B cell (primary cell): ENCODE data around the gene COL28A1. TPM values are rescaled to one million over a fixed set of nuclear protein-coding genes. Genes with fewer than 3 reads are reported as not detected.

ENCODE experiments used
- ATAC-seq: fragments of 200-7000 bp; cut with Tn5 transposase; one replicate; pipeline ENCODE4 v1.10.0; 2021; ENCODE audit warnings: low read depth, mild to moderate bottlenecking, moderate number of reproducible peaks, moderate library complexity
- CTCF ChIA-PET: fragments of 350-600 bp; sonication (Branson Sonifier 250); formaldehyde crosslinking; loops from one replicate; lab custom pipeline; 2021; ENCODE audit warnings: antibody characterized with exemption, inconsistent platforms; lab: Charles Lee
- POLR2A ChIA-PET: fragments of 350-600 bp; sonication (Branson Sonifier 250); formaldehyde crosslinking; loops from one replicate; lab custom pipeline; 2021; ENCODE audit warnings: antibody characterized with exemption; lab: Charles Lee
- DNase-seq: peaks from one replicate; pipeline ENCODE4 v3.0.0; 2013
- H2AFZ ChIP-seq: 2 replicates; pipeline ENCODE4 v1.6.1; 2012; ENCODE audit warnings: mild to moderate bottlenecking, low read depth, low read length; ENCODE audit not compliant: insufficient read depth, poor library complexity, severe bottlenecking
- H3K27ac ChIP-seq, 2 donors: 1 replicate in 1 of 2; 2 replicates in 1 of 2; pipeline ENCODE4 v1.5.1; 2012 to 2013; ENCODE audit warnings: low read length in 2 of 2, mild to moderate bottlenecking in 2 of 2, moderate library complexity in 1 of 2
- H3K27me3 ChIP-seq, 4 experiments: fragments of 200-600 bp in 1 of 4; sonication (generic) in 1 of 4; replicated peaks in 1 of 4; 1 replicate in 2 of 4; 2 replicates in 2 of 4; pipeline versions ENCODE4 v1.6.1 to v1.7.0; 2013 to 2016; ENCODE audit warnings: low read length in 3 of 4, mild to moderate bottlenecking in 2 of 4, mixed read lengths in 1 of 4, moderate library complexity in 1 of 4; ENCODE audit not compliant: insufficient read depth in 4 of 4, control insufficient read depth in 3 of 4; ENCODE audit errors: control extremely low read depth in 1 of 4
- H3K36me3 ChIP-seq, 2 experiments: replicated peaks in 1 of 2; 1 replicate in 1 of 2; 2 replicates in 1 of 2; pipeline versions ENCODE4 v1.6.1 to v1.7.1; 2013; ENCODE audit warnings: low read length in 1 of 2; ENCODE audit not compliant: insufficient read depth in 2 of 2, control insufficient read depth in 1 of 2; ENCODE audit errors: control extremely low read depth in 1 of 2, extremely low read depth in 1 of 2
- H3K4me1 ChIP-seq, 2 donors: fragments of 200-600 bp in 1 of 2; sonication (generic) in 1 of 2; 1 replicate in 1 of 2; 2 replicates in 1 of 2; pipeline versions ENCODE4 v1.5.1 to v1.6.1; 2013 to 2017; ENCODE audit warnings: low read length in 2 of 2; ENCODE audit not compliant: control insufficient read depth in 2 of 2, insufficient read depth in 2 of 2
- H3K4me2 ChIP-seq: replicated peaks from 2 replicates; pipeline ENCODE3; 2012; ENCODE audit warnings: mild to moderate bottlenecking, low read depth, low read length; ENCODE audit not compliant: poor library complexity, severe bottlenecking
- H3K4me3 ChIP-seq, 5 experiments: fragments of 200-600 bp in 1 of 5; sonication (generic) in 1 of 5; 1 replicate in 3 of 5; 2 replicates in 2 of 5; pipeline versions ENCODE4 v1.5.1 to v1.7.0; 2011 to 2016; ENCODE audit warnings: low read length in 4 of 5, mild to moderate bottlenecking in 4 of 5, low read depth in 2 of 5, control low read depth in 1 of 5, moderate library complexity in 1 of 5; ENCODE audit not compliant: insufficient read depth in 1 of 5; ENCODE audit errors: control extremely low read depth in 1 of 5, extremely low read depth in 1 of 5
- H3K79me2 ChIP-seq: fragments of 200-600 bp; sonication (generic); one replicate; pipeline ENCODE4 v1.6.0; 2016; ENCODE audit warnings: low read length; ENCODE audit not compliant: control insufficient read depth, insufficient read depth
- H3K9ac ChIP-seq: fragments of 200-600 bp; sonication (generic); 2 replicates; pipeline ENCODE4 v1.6.1; 2017; ENCODE audit warnings: mild to moderate bottlenecking, low read length, moderate library complexity
- H3K9me3 ChIP-seq, 3 donors: one replicate each; pipeline versions ENCODE4 v1.6.1 to v1.7.1; 2013; ENCODE audit warnings: low read length in 2 of 3; ENCODE audit not compliant: control insufficient read depth in 2 of 3, insufficient read depth in 1 of 3; ENCODE audit errors: control extremely low read depth in 1 of 3
- H4K20me1 ChIP-seq: 2 replicates; pipeline ENCODE4 v1.6.0; 2012; ENCODE audit warnings: mild to moderate bottlenecking, low read length; ENCODE audit not compliant: insufficient read depth, control insufficient read depth, poor library complexity, severe bottlenecking
- H3K27ac Mint-ChIP-seq: one replicate; pipeline ENCODE4 v1.8.0; 2021; ENCODE audit warnings: mixed read lengths
- H3K27me3 Mint-ChIP-seq: one replicate; pipeline ENCODE4 v1.8.0; 2021; ENCODE audit warnings: mixed read lengths
- H3K4me1 Mint-ChIP-seq: one replicate; pipeline ENCODE4 v1.8.0; 2021; ENCODE audit warnings: mixed read lengths
- H3K4me3 Mint-ChIP-seq: one replicate; pipeline ENCODE4 v1.8.0; 2021; ENCODE audit warnings: mixed read lengths
- H3K9me3 Mint-ChIP-seq: one replicate; pipeline ENCODE4 v1.8.0; 2022; ENCODE audit warnings: mixed read lengths; ENCODE audit not compliant: insufficient read depth
- CTCF ChIP-seq: fragments of 200-600 bp; IDR thresholded peaks from one replicate; pipeline ENCODE4 v1.8.0; 2022; ENCODE audit warnings: antibody characterized with exemption, mild to moderate bottlenecking
- EZH2 ChIP-seq: IDR thresholded peaks from 2 replicates; pipeline ENCODE4 v1.6.1; 2012; ENCODE audit warnings: borderline replicate concordance, low read depth, mild to moderate bottlenecking, moderate library complexity, low read length; ENCODE audit not compliant: insufficient read depth, poor library complexity, severe bottlenecking
- WGBS: methylation state at CpG from one replicate; pipeline ENCODE4 v1.1.5; 2013; ENCODE audit warnings: missing lambda C conversion rate; ENCODE audit not compliant: insufficient coverage; 5-methylcytosine and 5-hydroxymethylcytosine counted together
- intact Hi-C: fragments of 100-400 bp; cut with micrococcal nuclease; formaldehyde crosslinking; loops from one replicate; pipeline ENCODE4 v1.10.0; 2022
- polyA plus RNA-seq: library from polyadenylated mRNA; depleted of rRNA; stranded (reverse); fragments of >200 nt; gene quantifications from 2 replicates; pipeline ENCODE4 v1.2.3, GENCODE V29; 2012
- total RNA-seq, 2 donors: library from RNA; stranded (reverse); fragments of 120-200 nt in 1 of 2; gene quantifications; 1 replicate in 1 of 2; 2 replicates in 1 of 2; pipeline versions ENCODE4 v1.2.3 to v1.2.4, GENCODE V29; 2013 to 2022

The COL28A1 gene
- total and polyA plus RNA-seq, 2 donors (not counting 1 experiment from before 2014, with no cell fraction given), result 0.18 to 0.67 TPM

- Mint-ChIP-seq H3K4me3 (no peak overlapping the region), H3K27me3 (peaks cover 3% of the 10 kb centered on the region), H3K4me1 (no peaks in the 10 kb centered on the region), H3K9me3 (peaks cover 8% of the 10 kb centered on the region), H3K27ac (no peak overlapping the region)
- TF ChIP-seq CTCF (no peak), EZH2 (no peak)
- DNase-seq, result no peak
- Histone ChIP-seq H3K27ac (no peak overlapping the region), H3K4me1 (no peaks in the 10 kb centered on the region), H3K36me3 (no peaks in the 10 kb centered on the region), H4K20me1 (no peaks in the 10 kb centered on the region), H3K9ac (no peak overlapping the region), H3K4me3 (no peak overlapping the region), H2AFZ (no peak overlapping the region), H3K79me2 (no peaks in the 10 kb centered on the region), H3K4me2 (no peak overlapping the region), H3K27me3 (no peaks in the 10 kb centered on the region), H3K9me3 (peaks cover 0 to 14% (median 1%) of the 10 kb centered on the region in 3 donors)
- intact Hi-C loops, result no loop called here
- 93% methylated on average over 3 of the region's 3 CpGs for whole genome bisulfite sequencing
- ChIA-PET POLR2A (no interaction called here), CTCF (interaction anchor here (1.3 kb wide), 1 partner anchor 226 kb away, joined by 5 read pairs; the partner anchor contains the start of gene C1GALT1)
- ATAC-seq, result no peak
Observed at GRCh38 chr7:7408001-7408770, 127.5 kb downstream of the COL28A1 start.

GRCh38 chr7:7405461-7405860 lies 130.2 kb downstream of the COL28A1 start:
- H3K4me3 Mint-ChIP-seq, result no peak overlapping the region
- intact Hi-C loops, result no loop called here
- no peak for TF ChIP-seq CTCF
- TF ChIP-seq EZH2, result no peak
- H3K27ac Mint-ChIP-seq, result no peak overlapping the region
- Histone ChIP-seq H3K27me3 (no peaks in the 10 kb centered on the region), H3K36me3 (no peaks in the 10 kb centered on the region), H3K9ac (no peak overlapping the region), H3K4me2 (no peak overlapping the region), H3K9me3 (peaks cover 0 to 14% (median 1%) of the 10 kb centered on the region in 3 donors), H4K20me1 (no peaks in the 10 kb centered on the region), H3K79me2 (no peaks in the 10 kb centered on the region), H3K4me3 (no peak overlapping the region), H3K4me1 (no peaks in the 10 kb centered on the region), H2AFZ (no peak overlapping the region), H3K27ac (no peak overlapping the region)
- CTCF ChIA-PET, result interaction anchor here (0.6 kb wide), 1 partner anchor 1219 kb away, joined by 4 read pairs; no protein-coding TSS in a partner anchor
- no peaks in the 10 kb centered on the region for H3K4me1 Mint-ChIP-seq
- H3K27me3 Mint-ChIP-seq, result peaks cover 14% of the 10 kb centered on the region
- DNase-seq, result no peak
- ATAC-seq, result no peak
- H3K9me3 Mint-ChIP-seq, result peaks cover 8% of the 10 kb centered on the region
- POLR2A ChIA-PET, result no interaction called here
